AG10803 (cell line): ENCODE measurements around the gene SLC48A1.

Experiments
- DNase-seq: peaks from one replicate; pipeline ENCODE4 v3.0.0; 2010; ENCODE audit warnings: low read depth
- H3K4me3 ChIP-seq: 2 replicates; pipeline ENCODE4 v1.5.1; 2011; ENCODE audit warnings: mild to moderate bottlenecking, low read length, control low read depth
- TF ChIP-seq, protein P1 (sequence below): conservative IDR thresholded peaks from 2 replicates; pipeline ENCODE4 v1.5.1; 2011; ENCODE audit warnings: mild to moderate bottlenecking, low read length, control low read depth, inconsistent platforms

Gene SLC48A1

DNA sequence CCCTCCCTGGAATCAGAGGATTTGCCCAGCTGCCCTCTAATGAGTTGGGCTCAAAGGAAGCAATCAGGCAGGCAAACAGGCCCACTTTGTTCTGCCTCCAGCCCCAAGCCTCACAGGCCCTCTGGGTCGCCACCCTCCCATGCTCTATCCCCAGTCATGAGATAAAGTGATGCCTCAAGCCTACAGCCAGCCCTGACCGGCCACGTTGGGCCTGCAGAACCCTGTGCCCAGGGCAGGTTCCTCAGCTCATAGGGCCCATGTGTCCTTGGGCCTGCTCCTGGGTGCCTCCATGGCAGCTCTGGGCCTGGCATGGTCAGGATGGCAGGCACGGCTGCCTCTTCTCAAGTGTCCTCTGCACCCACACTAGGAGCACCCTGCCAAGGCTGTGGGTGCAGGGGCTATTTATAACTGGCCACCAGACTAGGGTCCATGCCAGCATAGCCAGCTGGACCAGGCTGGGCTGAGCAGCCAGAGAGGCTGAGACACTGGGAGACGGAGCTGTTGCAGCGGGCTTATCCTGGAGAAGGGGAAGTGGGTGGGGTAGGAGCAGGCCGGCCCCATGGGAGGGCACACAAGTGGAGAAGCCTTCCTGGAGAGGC, 26.4 kb downstream of the SLC48A1 start:
- H3K4me3 ChIP-seq, result no peak overlapping the region
- TF ChIP-seq, protein P1, sequence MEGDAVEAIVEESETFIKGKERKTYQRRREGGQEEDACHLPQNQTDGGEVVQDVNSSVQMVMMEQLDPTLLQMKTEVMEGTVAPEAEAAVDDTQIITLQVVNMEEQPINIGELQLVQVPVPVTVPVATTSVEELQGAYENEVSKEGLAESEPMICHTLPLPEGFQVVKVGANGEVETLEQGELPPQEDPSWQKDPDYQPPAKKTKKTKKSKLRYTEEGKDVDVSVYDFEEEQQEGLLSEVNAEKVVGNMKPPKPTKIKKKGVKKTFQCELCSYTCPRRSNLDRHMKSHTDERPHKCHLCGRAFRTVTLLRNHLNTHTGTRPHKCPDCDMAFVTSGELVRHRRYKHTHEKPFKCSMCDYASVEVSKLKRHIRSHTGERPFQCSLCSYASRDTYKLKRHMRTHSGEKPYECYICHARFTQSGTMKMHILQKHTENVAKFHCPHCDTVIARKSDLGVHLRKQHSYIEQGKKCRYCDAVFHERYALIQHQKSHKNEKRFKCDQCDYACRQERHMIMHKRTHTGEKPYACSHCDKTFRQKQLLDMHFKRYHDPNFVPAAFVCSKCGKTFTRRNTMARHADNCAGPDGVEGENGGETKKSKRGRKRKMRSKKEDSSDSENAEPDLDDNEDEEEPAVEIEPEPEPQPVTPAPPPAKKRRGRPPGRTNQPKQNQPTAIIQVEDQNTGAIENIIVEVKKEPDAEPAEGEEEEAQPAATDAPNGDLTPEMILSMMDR, result no peak
- DNase-seq, result no peak

DNA sequence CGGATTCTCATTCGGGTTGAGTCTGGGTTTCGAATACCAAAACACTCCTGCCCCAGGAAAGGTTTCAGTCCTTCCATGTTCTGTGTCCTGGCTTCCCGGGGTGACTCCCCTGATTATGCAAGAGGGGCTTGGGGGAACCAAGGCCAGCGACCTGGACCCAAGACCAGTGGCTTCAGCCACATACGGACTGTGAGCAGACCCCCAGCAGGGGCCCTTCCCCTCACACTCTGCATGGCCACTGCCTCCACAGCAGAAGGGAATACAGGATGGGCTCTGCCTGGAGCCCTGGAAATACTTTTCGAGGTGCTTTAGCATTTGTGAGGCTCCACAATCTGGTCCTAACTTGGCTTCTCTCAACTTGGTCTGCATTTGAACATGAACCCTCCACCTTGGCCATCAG, 27.5 kb downstream of the SLC48A1 start:
- DNase-seq, result no peak
- TF ChIP-seq, protein P1, result no peak
- H3K4me3 ChIP-seq, result no peak overlapping the region

DNA sequence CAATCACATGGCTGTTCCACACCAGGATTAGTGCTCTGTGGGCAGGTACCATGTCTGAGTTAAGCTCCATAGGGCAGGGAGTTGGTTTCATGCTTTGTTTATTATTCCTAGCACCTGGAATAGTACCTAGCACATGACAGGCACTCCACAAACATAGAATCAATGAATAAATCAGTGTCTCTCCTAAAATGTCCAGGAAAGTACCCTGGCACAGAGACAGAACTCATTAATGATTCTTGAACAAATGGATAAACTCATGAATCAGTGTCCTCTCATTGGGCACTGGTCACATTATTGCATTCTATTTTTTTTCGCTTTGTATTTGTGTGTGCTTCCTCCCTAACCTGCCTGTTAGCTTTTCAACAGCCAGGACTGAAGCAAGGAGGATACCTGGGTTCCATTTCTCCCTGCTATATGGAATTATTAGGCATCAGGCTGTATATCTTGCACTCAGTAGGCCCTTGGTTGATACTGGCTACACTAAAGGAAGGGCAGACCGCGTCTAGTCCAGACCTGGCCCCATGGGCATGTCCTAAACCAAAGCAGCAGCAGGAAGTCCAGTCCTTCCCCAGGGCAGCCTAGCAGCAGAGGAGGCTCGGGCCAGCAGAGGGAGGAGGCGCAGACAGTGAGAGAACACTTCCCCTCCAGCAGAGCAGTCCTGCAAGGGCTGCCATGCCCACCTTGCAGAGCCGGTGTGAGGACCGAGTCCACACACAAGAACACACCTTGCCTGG, 28.3 kb downstream of the SLC48A1 start:
- H3K4me3 ChIP-seq, result no peak overlapping the region
- no peak for DNase-seq
- TF ChIP-seq, protein P1, result peak; percentile 33

DNA sequence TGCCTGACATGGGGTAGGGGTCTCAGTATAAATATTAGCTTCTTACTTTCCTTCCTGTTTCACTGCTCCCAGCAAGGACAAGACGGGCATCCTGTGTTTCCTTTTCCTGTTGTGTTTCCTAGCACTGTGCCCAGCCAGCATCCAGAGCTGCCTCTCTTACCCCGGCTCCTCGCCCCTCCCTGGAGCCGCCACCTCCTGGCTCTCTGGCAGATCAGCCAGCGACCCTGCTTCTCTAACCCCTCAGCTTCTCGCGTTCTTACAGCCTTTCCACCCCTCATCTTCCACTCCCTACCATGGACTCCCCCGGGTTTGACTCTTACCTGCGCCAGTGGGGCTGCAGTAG, 28.8 kb downstream of the SLC48A1 start:
- H3K4me3 ChIP-seq, result no peak overlapping the region
- TF ChIP-seq, protein P1, result no peak
- DNase-seq, result no peak

DNA sequence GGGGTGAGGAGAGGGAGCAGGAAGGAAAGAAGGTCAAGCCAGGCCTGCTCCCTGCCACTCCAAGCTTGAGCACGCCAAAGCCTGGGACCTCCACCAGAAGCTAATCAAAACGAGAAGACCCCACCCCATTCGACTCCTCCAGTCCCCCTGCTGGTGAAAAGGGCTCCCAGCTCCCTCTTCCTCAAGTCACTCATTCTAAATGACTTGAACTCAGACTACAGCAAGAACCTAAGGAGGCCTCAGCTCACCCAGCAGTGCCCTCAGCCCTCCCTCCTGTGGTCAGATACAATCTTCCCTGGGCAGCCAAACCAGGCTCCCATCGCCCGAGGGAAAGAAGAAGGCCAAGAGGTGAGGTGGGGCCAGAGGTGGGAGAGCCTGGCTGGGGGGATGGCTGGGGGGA, 29.3 kb downstream of the SLC48A1 start:
- no peak for DNase-seq
- no peak overlapping the region for H3K4me3 ChIP-seq
- TF ChIP-seq, protein P1, result peak; percentile 30

DNA sequence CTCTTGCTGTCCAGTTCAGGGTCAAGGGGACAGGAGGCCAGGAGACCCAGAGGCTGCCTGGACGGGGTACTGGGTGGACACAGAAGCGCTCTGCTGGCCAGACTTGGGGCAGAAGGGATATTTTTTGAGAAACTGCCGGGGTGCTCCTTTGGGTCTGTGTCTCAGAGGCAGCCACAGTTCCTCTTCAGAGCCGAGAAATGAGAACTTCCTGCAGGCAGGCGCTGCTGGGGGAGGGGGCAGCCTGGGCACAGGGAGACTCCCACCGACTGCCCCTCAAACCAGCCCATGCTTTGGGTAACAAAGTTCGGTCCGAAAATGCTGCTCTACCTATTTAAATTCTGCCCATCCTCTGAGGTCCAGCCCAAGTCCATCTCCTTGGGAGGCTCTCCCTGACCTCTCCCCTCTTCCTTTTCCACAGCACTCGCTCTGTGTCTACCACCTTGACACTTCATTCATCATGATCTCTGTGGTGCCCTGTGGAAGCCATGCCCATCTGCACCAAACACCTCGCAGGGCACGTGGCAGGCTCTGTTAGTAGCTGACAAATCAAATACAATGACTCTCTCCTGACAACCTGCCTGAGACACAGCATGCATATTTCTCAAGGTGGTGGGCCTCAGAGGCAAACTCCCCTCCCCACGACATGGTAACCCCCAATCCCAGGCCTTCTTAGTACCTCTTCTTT, 30.3 kb downstream of the SLC48A1 start:
- no peak for DNase-seq
- no peak overlapping the region for H3K4me3 ChIP-seq
- TF ChIP-seq, protein P1, result no peak

DNA sequence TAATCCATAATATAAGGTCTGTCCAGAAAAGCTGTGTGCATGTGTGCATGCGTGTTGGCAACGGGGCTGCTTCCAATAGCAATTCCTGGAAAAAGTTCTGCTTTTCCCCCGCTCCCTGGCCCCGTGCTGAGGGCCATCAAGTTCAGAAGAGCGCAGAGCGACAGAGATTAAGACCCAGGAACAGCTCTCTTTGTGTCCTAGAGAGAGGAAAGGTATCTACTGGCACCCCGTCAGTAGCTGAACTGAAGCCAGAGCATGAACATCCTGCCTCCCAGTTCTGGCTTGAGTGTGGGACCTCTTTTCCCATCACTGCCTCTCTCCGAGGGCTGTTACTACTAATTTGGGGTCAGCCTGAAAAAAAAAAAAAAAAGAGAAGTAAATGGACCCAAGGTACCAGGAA, 31.1 kb downstream of the SLC48A1 start:
- TF ChIP-seq, protein P1, result no peak
- DNase-seq, result no peak
- no peak overlapping the region for H3K4me3 ChIP-seq
